Measurements from ENCODE around the gene ROBO1.

DNA sequence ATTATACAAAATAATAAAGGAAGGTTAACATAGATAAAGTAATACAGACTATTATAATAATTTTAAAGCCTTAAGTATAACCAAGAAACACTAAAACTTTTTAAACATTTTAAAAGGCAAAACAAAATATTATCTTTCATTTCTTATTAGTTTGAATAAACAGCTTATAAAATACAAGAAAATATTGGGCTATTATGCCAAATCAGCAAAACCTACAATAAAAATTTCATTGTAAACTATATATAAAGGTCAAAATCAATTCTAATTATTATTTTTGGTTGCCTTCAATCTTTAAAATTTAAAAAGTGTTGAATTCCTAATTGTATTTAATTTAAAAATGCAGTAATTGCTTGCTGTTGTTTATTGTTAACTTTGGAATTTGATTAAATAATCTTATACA is 430.0 kb downstream of the ROBO1 start:
- TF ChIP-seq, protein P1, sequence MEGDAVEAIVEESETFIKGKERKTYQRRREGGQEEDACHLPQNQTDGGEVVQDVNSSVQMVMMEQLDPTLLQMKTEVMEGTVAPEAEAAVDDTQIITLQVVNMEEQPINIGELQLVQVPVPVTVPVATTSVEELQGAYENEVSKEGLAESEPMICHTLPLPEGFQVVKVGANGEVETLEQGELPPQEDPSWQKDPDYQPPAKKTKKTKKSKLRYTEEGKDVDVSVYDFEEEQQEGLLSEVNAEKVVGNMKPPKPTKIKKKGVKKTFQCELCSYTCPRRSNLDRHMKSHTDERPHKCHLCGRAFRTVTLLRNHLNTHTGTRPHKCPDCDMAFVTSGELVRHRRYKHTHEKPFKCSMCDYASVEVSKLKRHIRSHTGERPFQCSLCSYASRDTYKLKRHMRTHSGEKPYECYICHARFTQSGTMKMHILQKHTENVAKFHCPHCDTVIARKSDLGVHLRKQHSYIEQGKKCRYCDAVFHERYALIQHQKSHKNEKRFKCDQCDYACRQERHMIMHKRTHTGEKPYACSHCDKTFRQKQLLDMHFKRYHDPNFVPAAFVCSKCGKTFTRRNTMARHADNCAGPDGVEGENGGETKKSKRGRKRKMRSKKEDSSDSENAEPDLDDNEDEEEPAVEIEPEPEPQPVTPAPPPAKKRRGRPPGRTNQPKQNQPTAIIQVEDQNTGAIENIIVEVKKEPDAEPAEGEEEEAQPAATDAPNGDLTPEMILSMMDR (IDR thresholded peaks at IDR 0.05), result no peak
- no peak for TF ChIP-seq POLR2A (IDR thresholded peaks at IDR 0.05)
